Activated CD8-positive, alpha-beta T cell treated with anti-CD3 and anti-CD28 coated beads for 36 hours (primary cell): ENCODE measurements around the gene PAX8. TPM values are rescaled to one million over a fixed set of nuclear protein-coding genes. Genes with fewer than 3 reads are reported as not detected.

Experiments
- ATAC-seq: fragments of 200-7000 bp; cut with Tn5 transposase; one replicate; pipeline ENCODE4 v1.10.0; 2021; ENCODE audit warnings: mild to moderate bottlenecking, moderate library complexity
- CTCF ChIA-PET: fragments of 350-600 bp; sonication (Branson Sonifier 250); formaldehyde crosslinking; loops from one replicate; lab custom pipeline; 2021; ENCODE audit warnings: antibody characterized with exemption; lab: Charles Lee
- POLR2A ChIA-PET: fragments of 350-600 bp; sonication (Branson Sonifier 250); formaldehyde crosslinking; loops from one replicate; lab custom pipeline; 2021; ENCODE audit warnings: antibody characterized with exemption; lab: Charles Lee
- DNase-seq: peaks from one replicate; pipeline ENCODE4 v3.0.0-alpha.2; 2020
- H3K27ac Mint-ChIP-seq: one replicate; pipeline ENCODE4 v1.8.0; 2021; ENCODE audit warnings: mild to moderate bottlenecking, mixed read lengths
- H3K27me3 Mint-ChIP-seq: one replicate; pipeline ENCODE4 v1.8.0; 2021; ENCODE audit warnings: mixed read lengths
- H3K36me3 Mint-ChIP-seq: one replicate; pipeline ENCODE4 v1.8.0; 2021; ENCODE audit warnings: low read depth, mixed read lengths
- H3K4me1 Mint-ChIP-seq: one replicate; pipeline ENCODE4 v1.8.0; 2021; ENCODE audit warnings: low read depth, mixed read lengths
- H3K4me3 Mint-ChIP-seq: one replicate; pipeline ENCODE4 v1.8.0; 2021; ENCODE audit warnings: mild to moderate bottlenecking, moderate library complexity, mixed read lengths
- H3K9me3 Mint-ChIP-seq: one replicate; pipeline ENCODE4 v1.8.0; 2021; ENCODE audit warnings: mixed read lengths
- intact Hi-C: fragments of 100-400 bp; cut with micrococcal nuclease; formaldehyde crosslinking; loops from one replicate; pipeline ENCODE4 v1.10.0; 2022
- total RNA-seq, 2 experiments: library from RNA; stranded (reverse); gene quantifications; one replicate each; pipeline ENCODE4 v1.2.3, GENCODE V29; 2021
- TF ChIP-seq, protein P1 (sequence below): fragments of 200-600 bp; IDR thresholded peaks from one replicate; pipeline ENCODE4 v1.8.0; 2022; ENCODE audit warnings: antibody characterized with exemption, mild to moderate bottlenecking

Gene PAX8
- total RNA-seq, 2 experiments from 2014 or later: 0.43 to 0.63 TPM

DNA sequence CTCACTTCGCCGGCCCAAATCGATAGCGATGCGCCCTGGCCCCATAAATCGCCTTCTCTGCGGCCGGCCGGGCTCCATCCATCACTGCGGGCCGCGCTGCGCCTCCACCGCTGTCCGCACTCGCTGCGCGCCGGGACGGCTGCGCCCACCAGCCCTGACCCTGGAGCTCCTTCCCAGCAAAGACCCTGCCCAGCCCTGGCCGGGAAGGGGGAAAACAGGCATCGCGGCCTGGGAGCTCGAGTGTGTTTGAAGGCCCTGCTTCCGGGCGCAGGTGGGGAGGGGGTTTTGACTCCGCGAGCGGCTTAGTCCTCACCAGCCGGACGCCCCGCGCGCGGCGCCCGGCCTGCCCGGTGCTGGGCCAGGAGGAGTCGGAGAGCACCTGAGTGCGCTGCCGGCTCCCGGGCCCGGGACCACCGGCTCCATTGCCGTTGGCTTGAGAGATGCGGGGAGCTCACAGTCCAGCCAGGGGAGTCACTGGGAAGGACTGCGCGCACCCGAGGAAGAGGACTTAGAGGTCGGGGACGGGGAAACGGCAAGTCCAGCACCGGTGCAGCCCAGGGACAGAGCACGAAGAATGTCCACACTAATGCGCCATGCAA is 1.1 kb downstream of the PAX8 start:
- no peak overlapping the region for H3K27ac Mint-ChIP-seq
- H3K4me1 Mint-ChIP-seq: peaks cover 18% of the 10 kb centered on the region
- H3K36me3 Mint-ChIP-seq: no peaks in the 10 kb centered on the region
- intact Hi-C loops: no loop called here
- ATAC-seq: no peak
- no peak overlapping the region for H3K4me3 Mint-ChIP-seq
- ChIA-PET CTCF (interaction anchor here (1.0 to 1.4 kb wide), 3 partner anchors 21 to 73 kb away, joined by 3 read pairs; no protein-coding TSS in a partner anchor), POLR2A (interaction anchor here (1.1 kb wide), 2 partner anchors 11 to 113 kb away, joined by 3 to 4 read pairs; no protein-coding TSS in a partner anchor)
- no peak for DNase-seq
- TF ChIP-seq, protein P1, sequence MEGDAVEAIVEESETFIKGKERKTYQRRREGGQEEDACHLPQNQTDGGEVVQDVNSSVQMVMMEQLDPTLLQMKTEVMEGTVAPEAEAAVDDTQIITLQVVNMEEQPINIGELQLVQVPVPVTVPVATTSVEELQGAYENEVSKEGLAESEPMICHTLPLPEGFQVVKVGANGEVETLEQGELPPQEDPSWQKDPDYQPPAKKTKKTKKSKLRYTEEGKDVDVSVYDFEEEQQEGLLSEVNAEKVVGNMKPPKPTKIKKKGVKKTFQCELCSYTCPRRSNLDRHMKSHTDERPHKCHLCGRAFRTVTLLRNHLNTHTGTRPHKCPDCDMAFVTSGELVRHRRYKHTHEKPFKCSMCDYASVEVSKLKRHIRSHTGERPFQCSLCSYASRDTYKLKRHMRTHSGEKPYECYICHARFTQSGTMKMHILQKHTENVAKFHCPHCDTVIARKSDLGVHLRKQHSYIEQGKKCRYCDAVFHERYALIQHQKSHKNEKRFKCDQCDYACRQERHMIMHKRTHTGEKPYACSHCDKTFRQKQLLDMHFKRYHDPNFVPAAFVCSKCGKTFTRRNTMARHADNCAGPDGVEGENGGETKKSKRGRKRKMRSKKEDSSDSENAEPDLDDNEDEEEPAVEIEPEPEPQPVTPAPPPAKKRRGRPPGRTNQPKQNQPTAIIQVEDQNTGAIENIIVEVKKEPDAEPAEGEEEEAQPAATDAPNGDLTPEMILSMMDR: no peak
- H3K9me3 Mint-ChIP-seq: no peaks in the 10 kb centered on the region
- H3K27me3 Mint-ChIP-seq: peaks cover 52% of the 10 kb centered on the region

DNA sequence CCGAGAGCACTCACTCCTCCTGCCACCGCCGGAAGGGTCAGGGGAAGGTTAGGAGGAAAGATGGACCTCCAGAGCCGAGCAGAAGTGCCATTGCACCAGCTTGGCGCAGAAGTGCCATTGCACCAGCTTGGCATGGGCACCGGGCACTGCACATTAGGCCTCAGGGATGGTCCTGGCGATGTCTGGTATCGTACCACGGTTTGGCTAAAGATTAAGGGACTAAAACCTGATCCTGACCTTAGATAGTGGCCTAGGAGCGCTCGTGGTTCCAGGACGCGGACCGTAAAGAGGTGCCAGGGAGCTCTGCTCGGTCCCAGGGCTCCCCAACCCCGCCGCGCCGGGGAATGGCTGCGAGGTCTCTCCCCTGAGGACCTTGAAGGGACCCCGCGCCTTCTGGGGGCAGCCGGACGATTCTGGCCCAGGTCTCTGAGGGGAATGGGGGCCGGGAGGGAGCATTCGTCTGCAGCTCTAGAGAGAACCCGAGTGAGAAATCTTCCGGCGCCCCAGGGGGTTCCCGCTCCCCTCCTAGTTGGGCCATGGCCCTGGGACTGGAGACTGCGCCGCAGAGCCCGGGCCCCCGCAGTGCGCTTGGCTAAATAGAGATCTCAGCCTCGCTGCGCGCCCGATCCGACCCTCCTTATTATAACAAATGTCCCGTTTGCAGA is 1.8 kb downstream of the PAX8 start:
- Mint-ChIP-seq H3K27ac (no peak overlapping the region), H3K9me3 (no peaks in the 10 kb centered on the region), H3K27me3 (peaks cover 56% of the 10 kb centered on the region), H3K36me3 (no peaks in the 10 kb centered on the region), H3K4me1 (peaks cover 19% of the 10 kb centered on the region), H3K4me3 (no peak overlapping the region)
- intact Hi-C loops: no loop called here
- no peak for ATAC-seq
- POLR2A ChIA-PET: interaction anchor here (0.8 to 1.2 kb wide), 3 partner anchors 10 to 935 kb away, joined by 3 to 4 read pairs (median 3); no protein-coding TSS in a partner anchor
- CTCF ChIA-PET: interaction anchor here (0.7 to 1.5 kb wide), 5 partner anchors 16 to 73 kb away, joined by 3 read pairs; no protein-coding TSS in a partner anchor
- TF ChIP-seq, protein P1: no peak
- peak; percentile 15 for DNase-seq

DNA sequence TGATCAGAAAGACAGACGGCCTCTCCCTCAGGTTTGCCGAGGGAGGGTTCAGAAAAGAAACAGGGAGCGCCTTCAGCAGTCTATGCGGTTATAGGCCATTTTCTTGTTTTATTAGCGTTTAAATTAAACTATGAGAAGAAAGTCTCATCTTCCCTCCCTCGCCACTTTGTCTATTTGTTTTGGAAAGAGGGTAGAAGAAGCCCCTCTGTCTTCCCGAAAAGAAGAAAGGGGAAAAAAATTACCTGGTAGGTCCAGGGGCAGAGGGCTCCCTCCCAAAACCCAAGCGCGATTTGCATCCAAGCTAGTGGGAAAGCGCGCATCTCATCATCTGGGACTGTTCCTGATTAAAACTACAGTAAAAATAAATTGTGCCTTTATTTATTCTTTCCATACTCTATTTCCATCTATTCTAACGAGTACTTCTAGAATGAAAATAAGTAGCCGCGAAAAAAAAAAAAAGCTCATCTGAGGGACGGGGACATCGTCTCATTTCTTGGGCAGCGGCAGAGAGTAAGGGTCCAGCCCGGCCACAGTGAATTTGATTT is 2.4 kb downstream of the PAX8 start:
- TF ChIP-seq, protein P1: no peak
- Mint-ChIP-seq H3K4me1 (peaks cover 19% of the 10 kb centered on the region), H3K27me3 (peaks cover 56% of the 10 kb centered on the region), H3K36me3 (no peaks in the 10 kb centered on the region), H3K9me3 (no peaks in the 10 kb centered on the region), H3K4me3 (no peak overlapping the region), H3K27ac (no peak overlapping the region)
- ChIA-PET CTCF (interaction anchor here (0.7 to 1.5 kb wide), 5 partner anchors 16 to 676 kb away, joined by 3 read pairs; no protein-coding TSS in a partner anchor), POLR2A (interaction anchor here (0.8 to 1.2 kb wide), 2 partner anchors 15 to 934 kb away, joined by 3 read pairs; no protein-coding TSS in a partner anchor)
- DNase-seq: no peak
- intact Hi-C loops: no loop called here
- no peak for ATAC-seq

DNA sequence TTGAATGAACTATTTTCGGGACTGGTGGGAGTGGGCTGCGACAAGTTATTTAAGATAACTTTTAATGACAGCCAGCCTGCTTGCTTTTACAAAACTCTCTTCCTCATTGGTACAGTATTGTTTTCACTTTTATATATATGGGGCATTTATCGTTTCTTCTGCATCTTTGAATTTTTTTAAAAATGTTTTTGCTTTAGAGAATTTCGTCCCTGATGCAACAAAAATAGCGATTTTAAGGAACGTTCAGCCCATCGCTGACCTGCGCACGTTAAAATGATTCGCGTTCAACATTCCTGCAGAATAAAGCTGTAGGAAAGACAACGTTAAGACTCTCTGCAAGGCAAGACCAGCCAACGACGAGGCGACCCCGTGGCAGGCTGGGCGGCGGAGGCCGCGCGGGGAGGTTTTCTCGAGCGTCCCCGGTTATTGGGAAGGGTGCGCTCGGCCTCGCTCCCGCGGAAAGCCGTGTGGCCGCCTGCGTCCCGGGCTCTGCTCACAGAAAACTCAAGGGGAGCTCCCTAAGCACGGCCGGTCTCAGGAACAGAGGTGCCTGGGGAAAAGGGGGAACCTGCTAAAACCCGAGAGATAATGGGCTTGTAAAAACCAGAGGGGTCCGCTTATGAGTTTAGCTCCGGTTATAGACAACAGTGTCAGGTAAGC is 3.0 kb downstream of the PAX8 start:
- no peaks in the 10 kb centered on the region for H3K9me3 Mint-ChIP-seq
- H3K4me3 Mint-ChIP-seq: no peak overlapping the region
- TF ChIP-seq, protein P1: no peak
- intact Hi-C loops: no loop called here
- no peaks in the 10 kb centered on the region for H3K36me3 Mint-ChIP-seq
- DNase-seq (no peak), ATAC-seq (no peak)
- no peak overlapping the region for H3K27ac Mint-ChIP-seq
- peaks cover 19% of the 10 kb centered on the region for H3K4me1 Mint-ChIP-seq
- ChIA-PET POLR2A (interaction anchor here (1.2 kb wide), 1 partner anchor 14 kb away, joined by 3 read pairs; no protein-coding TSS in a partner anchor), CTCF (interaction anchor here (0.7 to 1.5 kb wide), 4 partner anchors 15 to 675 kb away, joined by 3 read pairs; no protein-coding TSS in a partner anchor)
- H3K27me3 Mint-ChIP-seq: peaks cover 56% of the 10 kb centered on the region
